Activated naive CD8-positive, alpha-beta T cell treated with anti-CD3 and anti-CD28 coated beads, Interleukin-2, amount 50 U/mL, for 24 hours (primary cell): Measurements from ENCODE around the gene TRAF3IP3.

Experiments used
- ATAC-seq: fragments of 150-1000 bp; cut with Tn5 transposase; one replicate; pipeline ENCODE4 v1.10.0; 2021
- DNase-seq: peaks from one replicate; pipeline ENCODE4 v3.0.0; 2021
- H3K27ac Mint-ChIP-seq: one replicate; pipeline ENCODE4 v1.8.0; 2021; ENCODE audit warnings: mild to moderate bottlenecking, mixed read lengths
- H3K27me3 Mint-ChIP-seq: one replicate; pipeline ENCODE4 v1.8.0; 2021; ENCODE audit warnings: mixed read lengths
- H3K36me3 Mint-ChIP-seq: one replicate; pipeline ENCODE4 v1.8.0; 2021; ENCODE audit warnings: low read depth, mixed read lengths
- H3K4me1 Mint-ChIP-seq: one replicate; pipeline ENCODE4 v1.8.0; 2021; ENCODE audit warnings: mixed read lengths
- H3K4me3 Mint-ChIP-seq: one replicate; pipeline ENCODE4 v1.8.0; 2021; ENCODE audit warnings: mild to moderate bottlenecking, moderate library complexity, mixed read lengths
- H3K9me3 Mint-ChIP-seq: one replicate; pipeline ENCODE4 v1.8.0; 2021; ENCODE audit warnings: mixed read lengths

TRAF3IP3 gene

GRCh38 chr1:209829716-209830115 lies 73.9 kb downstream of the TRAF3IP3 start:
- no peaks in the 10 kb centered on the region for H3K9me3 Mint-ChIP-seq
- peak overlapping the region; percentile 94 for H3K4me3 Mint-ChIP-seq
- H3K36me3 Mint-ChIP-seq: peaks cover 51% of the 10 kb centered on the region
- ATAC-seq: no peak
- H3K27ac Mint-ChIP-seq: peak overlapping the region; percentile 52
- peaks cover 1% of the 10 kb centered on the region for H3K27me3 Mint-ChIP-seq
- H3K4me1 Mint-ChIP-seq: peaks cover 62% of the 10 kb centered on the region
- DNase-seq: no peak

DNA sequence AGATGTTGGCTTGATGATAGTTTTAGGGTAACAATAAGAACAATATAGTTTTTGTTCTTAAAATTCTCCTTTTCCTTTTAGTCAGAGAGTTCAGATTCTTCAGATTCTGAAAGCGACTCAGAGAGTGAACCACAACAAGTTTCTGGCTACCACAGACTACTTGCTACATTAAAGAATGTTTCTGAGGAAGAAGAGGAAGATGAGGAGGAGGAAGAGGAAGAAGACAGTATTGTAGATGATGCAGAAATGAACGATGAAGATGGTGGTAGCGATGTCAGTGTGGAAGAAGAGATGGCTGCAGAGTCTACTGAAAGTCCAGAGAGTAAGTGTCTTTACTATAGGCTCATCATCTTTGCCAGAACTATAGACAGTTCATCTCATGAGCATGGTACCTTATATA lies 74.9 kb downstream of the TRAF3IP3 start:
- peaks cover 61% of the 10 kb centered on the region for H3K36me3 Mint-ChIP-seq
- H3K4me1 Mint-ChIP-seq: peaks cover 72% of the 10 kb centered on the region
- DNase-seq: no peak
- H3K4me3 Mint-ChIP-seq: no peak overlapping the region
- H3K9me3 Mint-ChIP-seq: no peaks in the 10 kb centered on the region
- no peak for ATAC-seq
- peaks cover 1% of the 10 kb centered on the region for H3K27me3 Mint-ChIP-seq
- H3K27ac Mint-ChIP-seq: peak overlapping the region; percentile 59

DNA sequence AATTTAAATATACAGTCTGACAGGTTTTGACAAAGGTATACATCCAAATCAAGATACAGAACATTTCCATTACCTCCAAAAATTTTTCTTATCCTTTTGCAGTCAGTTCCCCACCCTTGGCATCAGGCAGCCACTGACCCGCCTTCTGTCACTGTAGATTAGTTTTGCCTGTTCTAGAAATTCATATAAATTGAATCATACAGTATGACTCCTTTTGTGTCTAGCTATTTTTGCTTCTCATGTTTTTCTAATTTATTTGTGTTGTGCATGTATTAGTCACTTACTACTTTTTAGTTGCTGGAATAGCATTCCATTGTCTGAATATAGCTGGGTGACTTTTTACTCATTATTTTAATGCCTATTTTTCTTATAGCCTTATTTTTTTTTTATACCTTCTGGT lies 75.8 kb downstream of the TRAF3IP3 start:
- H3K4me3 Mint-ChIP-seq: no peak overlapping the region

More for the DNA sequence above, 75.8 kb downstream of the TRAF3IP3 start:
- peaks cover 81% of the 10 kb centered on the region for H3K4me1 Mint-ChIP-seq
- ATAC-seq: no peak
- no peaks in the 10 kb centered on the region for H3K9me3 Mint-ChIP-seq
- H3K27me3 Mint-ChIP-seq: peaks cover 1% of the 10 kb centered on the region
- H3K27ac Mint-ChIP-seq: no peak overlapping the region
- no peak for DNase-seq
- H3K36me3 Mint-ChIP-seq: peaks cover 70% of the 10 kb centered on the region
